PFSK-1 (cell line): ENCODE results near the gene ATRNL1.

Experiments used
- POLR2AphosphoS5 ChIP-seq: IDR thresholded peaks from 2 replicates; pipeline ENCODE4 v1.6.1; 2012; ENCODE audit warnings: low read depth, mild to moderate bottlenecking, control low read depth, low read length, moderate library complexity
- TF ChIP-seq, protein P1 (sequence below), 2 experiments: IDR thresholded peaks; 2 replicates each; pipeline versions ENCODE4 v1.6.1 to v1.8.0; 2011 to 2012; ENCODE audit warnings: low read depth in 2 of 2, low read length in 2 of 2, control low read depth in 1 of 2, inconsistent platforms in 1 of 2, mild to moderate bottlenecking in 1 of 2, moderate library complexity in 1 of 2; ENCODE audit not compliant: insufficient read depth in 1 of 2

DNA sequence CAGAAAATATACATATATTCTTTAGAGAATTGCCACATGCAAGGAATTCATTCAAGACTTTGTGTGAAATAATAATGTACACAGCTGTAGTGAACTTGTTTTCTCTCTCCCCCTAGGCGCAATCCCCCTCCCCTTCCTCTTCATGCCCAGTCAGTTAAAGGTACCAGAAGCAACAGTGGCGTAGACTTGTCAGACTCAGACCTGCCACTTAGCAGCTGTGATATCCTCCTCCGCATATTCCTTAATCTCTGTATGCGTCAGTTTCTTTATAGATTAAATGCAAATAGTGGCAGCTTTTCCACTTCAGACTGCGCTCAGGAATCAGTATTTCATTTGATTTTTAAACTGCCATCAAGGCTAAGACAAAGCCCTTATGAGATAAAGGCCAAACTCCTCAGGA is 815.9 kb downstream of the ATRNL1 start:
- no peak for TF ChIP-seq POLR2AphosphoS5
- TF ChIP-seq, protein P1, sequence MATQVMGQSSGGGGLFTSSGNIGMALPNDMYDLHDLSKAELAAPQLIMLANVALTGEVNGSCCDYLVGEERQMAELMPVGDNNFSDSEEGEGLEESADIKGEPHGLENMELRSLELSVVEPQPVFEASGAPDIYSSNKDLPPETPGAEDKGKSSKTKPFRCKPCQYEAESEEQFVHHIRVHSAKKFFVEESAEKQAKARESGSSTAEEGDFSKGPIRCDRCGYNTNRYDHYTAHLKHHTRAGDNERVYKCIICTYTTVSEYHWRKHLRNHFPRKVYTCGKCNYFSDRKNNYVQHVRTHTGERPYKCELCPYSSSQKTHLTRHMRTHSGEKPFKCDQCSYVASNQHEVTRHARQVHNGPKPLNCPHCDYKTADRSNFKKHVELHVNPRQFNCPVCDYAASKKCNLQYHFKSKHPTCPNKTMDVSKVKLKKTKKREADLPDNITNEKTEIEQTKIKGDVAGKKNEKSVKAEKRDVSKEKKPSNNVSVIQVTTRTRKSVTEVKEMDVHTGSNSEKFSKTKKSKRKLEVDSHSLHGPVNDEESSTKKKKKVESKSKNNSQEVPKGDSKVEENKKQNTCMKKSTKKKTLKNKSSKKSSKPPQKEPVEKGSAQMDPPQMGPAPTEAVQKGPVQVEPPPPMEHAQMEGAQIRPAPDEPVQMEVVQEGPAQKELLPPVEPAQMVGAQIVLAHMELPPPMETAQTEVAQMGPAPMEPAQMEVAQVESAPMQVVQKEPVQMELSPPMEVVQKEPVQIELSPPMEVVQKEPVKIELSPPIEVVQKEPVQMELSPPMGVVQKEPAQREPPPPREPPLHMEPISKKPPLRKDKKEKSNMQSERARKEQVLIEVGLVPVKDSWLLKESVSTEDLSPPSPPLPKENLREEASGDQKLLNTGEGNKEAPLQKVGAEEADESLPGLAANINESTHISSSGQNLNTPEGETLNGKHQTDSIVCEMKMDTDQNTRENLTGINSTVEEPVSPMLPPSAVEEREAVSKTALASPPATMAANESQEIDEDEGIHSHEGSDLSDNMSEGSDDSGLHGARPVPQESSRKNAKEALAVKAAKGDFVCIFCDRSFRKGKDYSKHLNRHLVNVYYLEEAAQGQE (IDR thresholded peaks at IDR 0.05; ENCODE audit: insufficient read depth in 1 of 2, low read depth in 2 of 2, low read length in 2 of 2) = no peak
